ENCODE data around the gene PCDHGA8.
"Not testable (repeated sequence)": the region's sequence is repeated elsewhere in the genome, so short reads cannot be mapped to it uniquely, and the experiment has no call there.

The PCDHGA8 gene

GRCh38 chr5:141403387-141403786, 11.0 kb downstream of the PCDHGA8 start:
- no peak for DNase-seq

GRCh38 chr5:141407790-141408505, 15.5 kb downstream of the PCDHGA8 start, which contains the start of gene PCDHGB6:
PCDHGB6 (plus strand) TSS chr5:141408021; CDS start chr5:141408203, 182 bp downstream.
- DNase-seq: peak; percentile 36

- DNase-seq: no peak
Measured at GRCh38 chr5:141409598-141410306, 17.3 kb downstream of the PCDHGA8 start.

GRCh38 chr5:141411575-141411974, 19.1 kb downstream of the PCDHGA8 start:
- DNase-seq: no peak

- DNase-seq: peak; percentile 59
Measured at GRCh38 chr5:141412854-141413539, 20.6 kb downstream of the PCDHGA8 start, which contains the start of gene PCDHGA10. PCDHGA10 (plus strand) TSS chr5:141412987; CDS start chr5:141413176, 189 bp downstream.

- DNase-seq: no peak
Measured at GRCh38 chr5:141413540-141414069, 21.2 kb downstream of the PCDHGA8 start.

GRCh38 chr5:141414548-141415274, 22.3 kb downstream of the PCDHGA8 start:
- not testable (repeated sequence) for DNase-seq

- DNase-seq: not testable (repeated sequence)
Measured at GRCh38 chr5:141415275-141415618, 22.8 kb downstream of the PCDHGA8 start.

GRCh38 chr5:141417494-141418172, 25.2 kb downstream of the PCDHGA8 start, which contains the start of gene PCDHGB7:
PCDHGB7 (plus strand) TSS chr5:141417677; CDS start chr5:141417860, 183 bp downstream.
- DNase-seq: peak; percentile 66

- no peak for DNase-seq
Measured at GRCh38 chr5:141419074-141419880, 26.8 kb downstream of the PCDHGA8 start.

- DNase-seq: peak; percentile 53
Measured at GRCh38 chr5:141420855-141421488, 28.5 kb downstream of the PCDHGA8 start, which contains the start of gene PCDHGA11. PCDHGA11 (plus strand) TSS chr5:141421051; CDS start chr5:141421228, 177 bp downstream.

GRCh38 chr5:141421489-141421855, 29.0 kb downstream of the PCDHGA8 start:
- no peak for DNase-seq

- no peak for DNase-seq
Measured at GRCh38 chr5:141422742-141423291, 30.4 kb downstream of the PCDHGA8 start.

- DNase-seq: no peak
Measured at GRCh38 chr5:141427783-141428426, 35.5 kb downstream of the PCDHGA8 start.

GRCh38 chr5:141430332-141431113, 38.1 kb downstream of the PCDHGA8 start, which contains the start of gene PCDHGA12:
PCDHGA12 (plus strand) TSS chr5:141430507; CDS start chr5:141430760, 253 bp downstream.
- DNase-seq: peak; percentile 43

- DNase-seq: no peak
Measured at GRCh38 chr5:141431286-141431685, 38.9 kb downstream of the PCDHGA8 start.

GRCh38 chr5:141432308-141432707, 39.9 kb downstream of the PCDHGA8 start:
- not testable (repeated sequence) for DNase-seq

GRCh38 chr5:141432726-141433125, 40.3 kb downstream of the PCDHGA8 start:
- DNase-seq: not testable (repeated sequence)
